Breast epithelium (tissue), 4 donors: ENCODE data around the gene PTGES. TPM values are rescaled to one million over a fixed set of nuclear protein-coding genes. Genes with fewer than 3 reads are reported as not detected.

ENCODE experiments used
- DNase-seq, 2 donors: peaks; one replicate each; pipeline ENCODE4 v3.0.0-alpha.2; 2019; ENCODE audit warnings: low spot score in 2 of 2
- H3K27ac ChIP-seq, 2 donors: fragments of 200-600 bp; sonication (generic) in 1 of 2; one replicate each; pipeline ENCODE4 v1.5.1; 2016 to 2019; ENCODE audit warnings: mild to moderate bottlenecking in 1 of 2
- H3K27me3 ChIP-seq, 2 donors: fragments of 200-600 bp; sonication (generic) in 1 of 2; one replicate each; pipeline versions ENCODE4 v1.5.1 to v1.6.0; 2017 to 2019; ENCODE audit warnings: control low read depth in 1 of 2, mild to moderate bottlenecking in 1 of 2
- H3K36me3 ChIP-seq: fragments of 200-600 bp; one replicate; pipeline ENCODE4 v1.5.1; 2019
- H3K4me1 ChIP-seq, 2 donors: fragments of 200-600 bp; sonication (generic); one replicate each; pipeline ENCODE4 v1.5.1; 2016 to 2019; ENCODE audit warnings: control low read depth in 1 of 2
- H3K4me3 ChIP-seq, 3 donors: fragments of 200-600 bp; sonication (generic); 1 replicate in 2 of 3; 2 replicates in 1 of 3; pipeline ENCODE4 v1.5.1; 2016 to 2019; ENCODE audit warnings: mild to moderate bottlenecking in 3 of 3, moderate library complexity in 2 of 3
- H3K9me3 ChIP-seq, 2 donors: fragments of 200-600 bp; sonication (generic) in 1 of 2; one replicate each; pipeline ENCODE4 v1.5.1; 2016 to 2019; ENCODE audit warnings: control low read depth in 1 of 2
- CTCF ChIP-seq, 3 donors: fragments of 450-650 bp; IDR thresholded peaks; one replicate each; pipeline ENCODE4 v1.5.1; 2016 to 2017; ENCODE audit warnings: antibody characterized with exemption in 3 of 3, mild to moderate bottlenecking in 3 of 3, moderate library complexity in 3 of 3
- POLR2A ChIP-seq: fragments of 450-650 bp; IDR thresholded peaks from one replicate; pipeline ENCODE4 v1.6.1; 2016; ENCODE audit warnings: antibody characterized with exemption, mild to moderate bottlenecking, moderate library complexity
- POLR2AphosphoS5 ChIP-seq, 3 donors: sonication (generic); formaldehyde crosslinking; IDR thresholded peaks; one replicate each; pipeline ENCODE4 v1.6.1; 2017; ENCODE audit warnings: antibody characterized with exemption in 3 of 3
- intact Hi-C: fragments of 100-400 bp; cut with DNase I; formaldehyde crosslinking; loops from one replicate; pipeline ENCODE4 v1.15.1; 2023; ENCODE audit warnings: low total_unique reads
- total RNA-seq, 3 donors: library from RNA; depleted of rRNA; stranded (reverse); fragments of >200 nt; gene quantifications; one replicate each; pipeline ENCODE4 v1.1.0, GENCODE V29; 2016

The PTGES gene
- total RNA-seq, 3 donors from 2014 or later: 21.8 to 36.7 (median 25.3) TPM

GRCh38 chr9:129703667-129704355, 49.0 kb downstream of the PTGES start:
- Histone ChIP-seq H3K4me1 (peaks cover 0 to 4% of the 10 kb centered on the region in 2 donors), H3K27me3 (no peaks in the 10 kb centered on the region), H3K4me3 (peak overlapping the region in 1 of 3 donors; percentile 44), H3K9me3 (no peaks in the 10 kb centered on the region), H3K27ac (peak overlapping the region; percentile 64 to 82), H3K36me3 (no peaks in the 10 kb centered on the region)
- no peak for TF ChIP-seq CTCF (IDR thresholded peaks at IDR 0.05)
- TF ChIP-seq POLR2AphosphoS5 (IDR thresholded peaks at IDR 0.05): peak in 1 of 3 donors; percentile 29
- TF ChIP-seq POLR2A: no peak
- DNase-seq: no peak
- intact Hi-C loops: no loop called here

- no peaks in the 10 kb centered on the region for H3K9me3 ChIP-seq
- H3K4me1 ChIP-seq: peaks cover 0 to 4% of the 10 kb centered on the region in 2 donors
- DNase-seq: no peak
- no peaks in the 10 kb centered on the region for H3K27me3 ChIP-seq
- peak overlapping the region; percentile 64 to 82 for H3K27ac ChIP-seq
- intact Hi-C loops: no loop called here
- no peaks in the 10 kb centered on the region for H3K36me3 ChIP-seq
- TF ChIP-seq CTCF (IDR thresholded peaks at IDR 0.05) (no peak), POLR2AphosphoS5 (IDR thresholded peaks at IDR 0.05) (no peak), POLR2A (no peak)
- peak overlapping the region in 1 of 3 donors; percentile 44 for H3K4me3 ChIP-seq
Observed at GRCh38 chr9:129702589-129703520, 50.0 kb downstream of the PTGES start.

- H3K36me3 ChIP-seq: no peaks in the 10 kb centered on the region
- intact Hi-C loops: no loop called here
- DNase-seq: no peak
- TF ChIP-seq POLR2A (no peak), POLR2AphosphoS5 (IDR thresholded peaks at IDR 0.05) (no peak), CTCF (IDR thresholded peaks at IDR 0.05) (no peak)
- H3K9me3 ChIP-seq: no peaks in the 10 kb centered on the region
- H3K4me3 ChIP-seq: no peak overlapping the region
- peaks cover 0 to 4% of the 10 kb centered on the region in 2 donors for H3K4me1 ChIP-seq
- H3K27me3 ChIP-seq: no peaks in the 10 kb centered on the region
- peak overlapping the region in 1 of 2 donors; percentile 63 for H3K27ac ChIP-seq
Observed at GRCh38 chr9:129701549-129701948, 51.3 kb downstream of the PTGES start.

- H3K9me3 ChIP-seq: no peaks in the 10 kb centered on the region
- H3K4me3 ChIP-seq: no peak overlapping the region
- H3K4me1 ChIP-seq: peaks cover 0 to 4% of the 10 kb centered on the region in 2 donors
- TF ChIP-seq POLR2AphosphoS5 (IDR thresholded peaks at IDR 0.05) (no peak), POLR2A (no peak), CTCF (IDR thresholded peaks at IDR 0.05) (no peak)
- no peak for DNase-seq
- peak overlapping the region; percentile 5 to 43 for H3K27ac ChIP-seq
- intact Hi-C loops: no loop called here
- no peaks in the 10 kb centered on the region for H3K27me3 ChIP-seq
- H3K36me3 ChIP-seq: no peaks in the 10 kb centered on the region
Observed at GRCh38 chr9:129701054-129701453, 51.8 kb downstream of the PTGES start.
